Measurements from ENCODE around the gene NBEAL1. TPM values are rescaled to one million over a fixed set of nuclear protein-coding genes. Genes with fewer than 3 reads are reported as not detected.
"Not testable (repeated sequence)": the region's sequence is repeated elsewhere in the genome, so short reads cannot be mapped to it uniquely, and the experiment has no call there.

NBEAL1 gene
- total RNA-seq, 2 experiments from 2014 or later = 8.3 to 11.2 TPM

DNA sequence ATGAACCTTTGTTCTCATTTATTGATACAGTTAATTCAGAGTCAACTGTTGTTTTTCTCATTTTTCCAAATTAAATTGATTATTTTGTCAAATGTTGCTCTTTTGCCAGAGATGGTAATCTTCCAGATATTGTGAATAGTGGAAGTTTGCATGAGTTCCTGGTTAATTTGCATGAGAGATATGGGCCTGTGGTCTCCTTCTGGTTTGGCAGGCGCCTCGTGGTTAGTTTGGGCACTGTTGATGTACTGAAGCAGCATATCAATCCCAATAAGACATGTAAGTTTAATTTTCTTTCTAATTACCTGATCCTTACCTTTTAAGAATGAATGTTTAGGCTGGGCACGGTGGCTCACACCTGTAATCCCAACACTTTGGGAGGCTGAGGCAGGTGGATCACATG, 232.0 kb downstream of the NBEAL1 start:
- no peak overlapping the region for H3K4me3 ChIP-seq (ENCODE audit: low read length)
- no peaks in the 10 kb centered on the region for H3K9me3 Mint-ChIP-seq
- H3K36me3 ChIP-seq (ENCODE audit: insufficient read depth, low read length) = peaks cover 73% of the 10 kb centered on the region
- H3K36me3 Mint-ChIP-seq (ENCODE audit: low read depth) = peaks cover 75% of the 10 kb centered on the region
- peaks cover 28% of the 10 kb centered on the region for H3K4me1 Mint-ChIP-seq (ENCODE audit: low read depth)
- peaks cover 4% of the 10 kb centered on the region for H3K4me1 ChIP-seq (ENCODE audit: insufficient read depth, low read length)
- no peak overlapping the region for H3K27ac ChIP-seq (ENCODE audit: low read depth in 1 of 2, low read length in 2 of 2)
- no peak overlapping the region for H3K27ac Mint-ChIP-seq
- H3K27me3 ChIP-seq (ENCODE audit: control insufficient read depth in 1 of 2, insufficient read depth in 2 of 2, low read length in 2 of 2) = no peaks in the 10 kb centered on the region
- ChIA-PET POLR2A (no interaction called here), CTCF (no interaction called here)
- H3K4me3 Mint-ChIP-seq = no peak overlapping the region
- no peak for ATAC-seq (ENCODE audit: poor library complexity)
- H3K27me3 Mint-ChIP-seq = no peaks in the 10 kb centered on the region
- intact Hi-C loops (cut with DNase I, micrococcal nuclease) = loop anchor here in 1 of 2 experiments (10.0 kb wide), 1 partner anchor 982 kb away; the partner anchor contains the start of gene NOP58
- no peaks in the 10 kb centered on the region for H3K9me3 ChIP-seq (ENCODE audit: control insufficient read depth in 1 of 2, insufficient read depth in 1 of 2, low read length in 2 of 2)
- TF ChIP-seq, protein P1, sequence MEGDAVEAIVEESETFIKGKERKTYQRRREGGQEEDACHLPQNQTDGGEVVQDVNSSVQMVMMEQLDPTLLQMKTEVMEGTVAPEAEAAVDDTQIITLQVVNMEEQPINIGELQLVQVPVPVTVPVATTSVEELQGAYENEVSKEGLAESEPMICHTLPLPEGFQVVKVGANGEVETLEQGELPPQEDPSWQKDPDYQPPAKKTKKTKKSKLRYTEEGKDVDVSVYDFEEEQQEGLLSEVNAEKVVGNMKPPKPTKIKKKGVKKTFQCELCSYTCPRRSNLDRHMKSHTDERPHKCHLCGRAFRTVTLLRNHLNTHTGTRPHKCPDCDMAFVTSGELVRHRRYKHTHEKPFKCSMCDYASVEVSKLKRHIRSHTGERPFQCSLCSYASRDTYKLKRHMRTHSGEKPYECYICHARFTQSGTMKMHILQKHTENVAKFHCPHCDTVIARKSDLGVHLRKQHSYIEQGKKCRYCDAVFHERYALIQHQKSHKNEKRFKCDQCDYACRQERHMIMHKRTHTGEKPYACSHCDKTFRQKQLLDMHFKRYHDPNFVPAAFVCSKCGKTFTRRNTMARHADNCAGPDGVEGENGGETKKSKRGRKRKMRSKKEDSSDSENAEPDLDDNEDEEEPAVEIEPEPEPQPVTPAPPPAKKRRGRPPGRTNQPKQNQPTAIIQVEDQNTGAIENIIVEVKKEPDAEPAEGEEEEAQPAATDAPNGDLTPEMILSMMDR (IDR thresholded peaks at IDR 0.05) = no peak
- no peak for DNase-seq

DNA sequence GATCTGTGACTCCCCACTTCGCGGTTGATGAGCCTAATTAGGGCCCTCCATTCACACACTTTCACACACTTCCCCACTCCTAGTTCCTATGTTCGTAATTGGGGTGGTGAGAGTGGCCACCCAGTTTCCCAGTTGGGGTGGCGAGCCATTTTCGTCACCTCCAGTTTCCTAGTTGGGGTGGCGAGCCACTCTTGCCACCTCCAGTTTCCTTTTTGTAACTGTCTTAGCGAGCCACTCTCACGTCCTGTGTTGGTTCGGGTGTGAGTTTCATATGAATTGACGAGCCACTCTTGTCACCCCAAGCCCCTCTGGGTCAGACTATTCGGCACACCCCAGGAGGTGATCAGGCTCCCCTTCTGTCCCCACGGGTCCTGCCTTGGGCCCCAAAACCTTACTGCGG, 238.1 kb downstream of the NBEAL1 start:
- H3K4me1 Mint-ChIP-seq (ENCODE audit: low read depth) = peaks cover 4% of the 10 kb centered on the region
- H3K4me3 Mint-ChIP-seq = no peak overlapping the region
- ATAC-seq (ENCODE audit: poor library complexity) = no peak
- Histone ChIP-seq H3K9me3 (ENCODE audit: control insufficient read depth in 1 of 2, insufficient read depth in 1 of 2, low read length in 2 of 2) (peaks cover 0 to 8% of the 10 kb centered on the region in 2 experiments), H3K27me3 (ENCODE audit: control insufficient read depth in 1 of 2, insufficient read depth in 2 of 2, low read length in 2 of 2) (no peaks in the 10 kb centered on the region), H3K36me3 (ENCODE audit: insufficient read depth, low read length) (peaks cover 83% of the 10 kb centered on the region), H3K4me1 (ENCODE audit: insufficient read depth, low read length) (no peaks in the 10 kb centered on the region), H3K27ac (ENCODE audit: low read depth in 1 of 2, low read length in 2 of 2) (no peak overlapping the region), H3K4me3 (ENCODE audit: low read length) (no peak overlapping the region)
- POLR2A ChIA-PET = interaction anchor here (0.9 kb wide), 1 partner anchor 239 kb away, joined by 3 read pairs; no protein-coding TSS in a partner anchor
- peak in 1 of 14 experiments; percentile 10 for DNase-seq
- intact Hi-C loops (cut with DNase I, micrococcal nuclease) = no loop called here
- CTCF ChIA-PET = no interaction called here
- H3K27me3 Mint-ChIP-seq = no peaks in the 10 kb centered on the region
- TF ChIP-seq, protein P1 (IDR thresholded peaks at IDR 0.05) = no peak
- H3K36me3 Mint-ChIP-seq (ENCODE audit: low read depth) = peaks cover 91% of the 10 kb centered on the region
- H3K27ac Mint-ChIP-seq = no peak overlapping the region
- H3K9me3 Mint-ChIP-seq = no peaks in the 10 kb centered on the region

DNA sequence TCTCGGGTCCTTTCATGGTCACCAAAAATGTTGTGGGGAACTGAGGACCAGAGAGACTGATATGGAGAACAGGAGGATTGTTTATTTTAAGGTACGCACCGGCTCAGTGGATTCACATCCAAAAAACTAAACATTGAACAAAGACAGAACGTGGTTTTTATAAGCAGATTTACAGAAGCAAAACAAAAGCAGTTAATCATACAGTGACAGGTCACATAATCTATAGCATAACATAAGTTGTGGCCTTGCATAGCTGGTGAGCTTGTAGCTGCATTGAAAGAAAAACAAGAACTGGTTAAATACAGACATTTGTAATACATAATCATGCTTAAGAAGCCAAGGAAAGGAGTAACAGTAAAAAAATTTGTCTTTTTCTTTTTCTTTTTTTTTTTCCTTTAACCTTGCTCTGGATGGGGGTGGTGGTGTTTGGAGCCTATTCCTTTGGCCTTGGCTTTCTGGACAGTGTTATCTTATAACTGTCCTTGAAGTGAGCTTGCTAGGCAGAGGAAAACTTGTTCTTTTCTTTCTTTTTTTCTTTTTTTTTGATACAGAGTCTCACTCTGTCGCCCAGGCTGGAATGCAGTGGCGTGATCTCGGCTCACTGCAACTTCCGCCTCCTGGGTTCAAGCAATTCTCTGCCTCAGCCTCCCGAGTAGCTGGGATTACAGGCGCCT, 238.9 kb downstream of the NBEAL1 start:
- H3K27ac Mint-ChIP-seq; H3K9me3 ChIP-seq (ENCODE audit: control insufficient read depth in 1 of 2, insufficient read depth in 1 of 2, low read length in 2 of 2); H3K4me1 Mint-ChIP-seq (ENCODE audit: low read depth); H3K4me1 ChIP-seq (ENCODE audit: insufficient read depth, low read length); H3K9me3 Mint-ChIP-seq; H3K27ac ChIP-seq (ENCODE audit: low read depth in 1 of 2, low read length in 2 of 2); intact Hi-C loops (cut with DNase I, micrococcal nuclease); H3K4me3 ChIP-seq (ENCODE audit: low read length); DNase-seq; ATAC-seq (ENCODE audit: poor library complexity); H3K27me3 ChIP-seq (ENCODE audit: control insufficient read depth in 1 of 2, insufficient read depth in 2 of 2, low read length in 2 of 2); CTCF ChIA-PET; H3K4me3 Mint-ChIP-seq; H3K27me3 Mint-ChIP-seq; POLR2A ChIA-PET: not testable (repeated sequence)
- peaks cover 94% of the 10 kb centered on the region for H3K36me3 Mint-ChIP-seq (ENCODE audit: low read depth)
- peaks cover 83% of the 10 kb centered on the region for H3K36me3 ChIP-seq (ENCODE audit: insufficient read depth, low read length)
